Heart left ventricle (tissue), 16 donors: ENCODE measurements around the gene POGK. TPM values are rescaled to one million over a fixed set of nuclear protein-coding genes. Genes with fewer than 3 reads are reported as not detected.

Experiments
- ATAC-seq, 4 donors: fragments of 200-7000 bp; cut with Tn5 transposase; one replicate each; pipeline ENCODE4 v1.9.1; 2020 to 2022; ENCODE audit warnings: moderate library complexity in 4 of 4, mild to moderate bottlenecking in 3 of 4, moderate number of reproducible peaks in 1 of 4
- DNase-seq, 5 donors: peaks; one replicate each; pipeline ENCODE4 v3.0.0-alpha.2; 2020
- H3K27ac ChIP-seq, 12 donors: fragments of 200-600 bp; sonication (generic) in 4 of 12; one replicate each; pipeline versions ENCODE4 v1.5.0 to v1.8.0; 2016 to 2022; ENCODE audit warnings: mild to moderate bottlenecking in 2 of 12
- H3K27me3 ChIP-seq, 9 donors: fragments of 200-600 bp; sonication (generic) in 2 of 9; one replicate each; pipeline versions ENCODE4 v1.5.1 to v1.8.0; 2016 to 2022; ENCODE audit warnings: mild to moderate bottlenecking in 3 of 9
- H3K36me3 ChIP-seq, 9 donors: fragments of 200-600 bp; sonication (generic) in 2 of 9; one replicate each; pipeline versions ENCODE4 v1.5.0 to v1.8.0; 2018 to 2022; ENCODE audit warnings: mild to moderate bottlenecking in 2 of 9
- H3K4me1 ChIP-seq, 12 donors: fragments of 200-600 bp; sonication (generic) in 4 of 12; one replicate each; pipeline versions ENCODE4 v1.5.0 to v1.8.0; 2016 to 2022; ENCODE audit warnings: mild to moderate bottlenecking in 3 of 12
- H3K4me3 ChIP-seq, 12 donors: fragments of 200-600 bp; sonication (generic) in 4 of 12; one replicate each; pipeline versions ENCODE4 v1.5.0 to v1.8.0; 2017 to 2022; ENCODE audit warnings: mild to moderate bottlenecking in 9 of 12, moderate library complexity in 4 of 12
- H3K9me3 ChIP-seq, 12 donors: fragments of 200-600 bp; sonication (generic) in 4 of 12; one replicate each; pipeline versions ENCODE4 v1.5.0 to v1.8.0; 2016 to 2022; ENCODE audit warnings: mild to moderate bottlenecking in 1 of 12
- CTCF ChIP-seq, 12 donors: fragments of 200-600 bp; sonication (generic) in 4 of 12; IDR thresholded peaks; one replicate each; pipeline versions ENCODE4 v1.5.0 to v1.8.0; 2018 to 2022; ENCODE audit warnings: antibody characterized with exemption in 12 of 12, mild to moderate bottlenecking in 5 of 12
- POLR2A ChIP-seq, 2 donors: fragments of 450-650 bp; IDR thresholded peaks; one replicate each; pipeline ENCODE4 v1.6.1; 2017; ENCODE audit warnings: antibody characterized with exemption in 2 of 2, mild to moderate bottlenecking in 2 of 2, moderate library complexity in 2 of 2
- WGBS, 4 donors: extraction: QIAGEN DNeasy Blood & Tissue Kit in 2 of 4; methylation state at CpG; one replicate each; pipeline versions ENCODE4 v1.1.5 to v1.1.7; 2013 to 2018; 5-methylcytosine and 5-hydroxymethylcytosine counted together
- intact Hi-C, 10 donors: fragments of 100-400 bp; cut with DNase I; formaldehyde crosslinking; loops; one replicate each; pipeline versions ENCODE4 v1.11.1 to v1.14.2; 2022
- polyA plus RNA-seq, 2 donors: library from polyadenylated mRNA; stranded (reverse); fragments of 200-250 nt; gene quantifications; one replicate each; pipeline ENCODE4 v1.2.3, GENCODE V29; 2013
- total RNA-seq, 9 donors: library from RNA; depleted of rRNA in 2 of 9; stranded (reverse); fragments of >200 nt in 2 of 9; fragmentation: NEBNext Ultra II Directional in 3 of 9; extraction: Animal tissue kit (Norgen Biotek cat#: 25700) in 3 of 9; gene quantifications; one replicate each; pipeline versions ENCODE4 v1.1.0 to v1.2.4, GENCODE V29; 2016 to 2023
- donor health status: ischemic (EF 13 %, LVEDD 7.1; RV severe dilation, severe dysfunction).
- donor health status: healthy with polysubstance abuse.
- donor health status: DM: no; HTN: yes; CAD: no.
- donor health status: DM: no; HTN: no; CAD: no.
- donor health status: ischemic (EF 25% LVEDD 6.9; RV normal size, moderate dysfunction).
- donor health status: ischemic (EF 25% LVEDD 5.7; RV mildly dilated, moderate dysfunction).
- donor health status: healthy.
- donor health status: DM: yes; HTN: yes; CAD: no.
- donor health status: ischemic (EF 35%, LVEDD 5.7; RV mildly dilated, moderate dysfunction).
- donor health status: nonischemic (EF 11% LVEDD 7.7; RV severe dilation, severe dysfunction).
- donor health status: DM: yes; HTN: yes; CAD: no.
- donor health status: PGD.
- donor health status: ischemic (EF 29% LVEDD 5.4; RV normal size, mild dysfunction).
- donor health status: nonischemic (EF 23%, LVEDD 6.1; RV moderate dilation, normal function).

The POGK gene
- total and polyA plus RNA-seq, 11 donors, result 6.0 to 20.8 (median 14.5) TPM

- Histone ChIP-seq H3K27ac (peak overlapping the region in 1 of 12 donors; percentile 12), H3K27me3 (no peaks in the 10 kb centered on the region), H3K36me3 (peaks cover 0 to 99% (median 95%) of the 10 kb centered on the region in 9 donors), H3K9me3 (no peaks in the 10 kb centered on the region), H3K4me3 (no peak overlapping the region), H3K4me1 (peaks cover 0 to 14% (median 0%) of the 10 kb centered on the region in 12 donors)
- intact Hi-C loops, result no loop called here
- TF ChIP-seq POLR2A (IDR thresholded peaks at IDR 0.05), result no peak
- no peak for TF ChIP-seq CTCF (IDR thresholded peaks at IDR 0.05)
- DNase-seq, result no peak
- WGBS, 4 donors, result 64 to 85% (median 73%) methylated on average over 7 of the region's 7 CpGs
- ATAC-seq, result peak in 1 of 4 donors; percentile 40
Observed at GRCh38 chr1:166858726-166859419, 19.6 kb downstream of the POGK start.

- peaks cover 0 to 14% (median 0%) of the 10 kb centered on the region in 12 donors for H3K4me1 ChIP-seq
- DNase-seq (no peak), ATAC-seq (peak in 2 of 4 donors; percentile 22 to 34)
- no peak overlapping the region for H3K4me3 ChIP-seq
- 69 to 80% (median 75%) methylated on average over 5 of the region's 5 CpGs for WGBS, 4 donors
- H3K27me3 ChIP-seq, result no peaks in the 10 kb centered on the region
- no peak overlapping the region for H3K27ac ChIP-seq
- no peak for TF ChIP-seq POLR2A (IDR thresholded peaks at IDR 0.05)
- no peak for TF ChIP-seq CTCF (IDR thresholded peaks at IDR 0.05)
- H3K36me3 ChIP-seq, result peaks cover 0 to 99% (median 95%) of the 10 kb centered on the region in 9 donors
- intact Hi-C loops, result no loop called here
- no peaks in the 10 kb centered on the region for H3K9me3 ChIP-seq
Observed at GRCh38 chr1:166859597-166859996, 20.3 kb downstream of the POGK start.

DNA sequence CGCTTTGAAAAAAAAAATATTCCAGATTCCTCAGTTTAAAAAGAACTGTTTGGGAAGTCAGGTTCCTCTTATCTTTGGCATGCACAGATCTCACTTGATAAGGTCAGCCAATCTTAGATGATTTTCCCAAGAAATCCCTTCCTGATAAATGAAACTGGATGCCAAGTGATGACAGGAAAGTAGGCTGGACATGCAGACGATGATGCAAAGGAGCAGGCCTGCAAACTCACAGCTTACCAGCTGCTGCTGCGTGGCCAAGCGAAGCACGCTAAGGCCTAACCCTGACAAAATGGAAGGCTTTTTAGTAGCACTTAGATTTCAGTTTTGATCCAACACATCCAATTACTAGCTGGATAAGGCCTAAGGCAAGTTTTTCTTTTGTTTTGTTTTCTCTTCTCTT is 26.7 kb downstream of the POGK start:
- intact Hi-C loops, result no loop called here

More for the DNA sequence above, 26.7 kb downstream of the POGK start:
- 65 to 72% (median 68%) methylated on average over 5 of the region's 5 CpGs for WGBS, 4 donors
- TF ChIP-seq POLR2A (IDR thresholded peaks at IDR 0.05) (no peak), CTCF (IDR thresholded peaks at IDR 0.05) (no peak)
- H3K27ac ChIP-seq, result no peak overlapping the region
- DNase-seq (no peak), ATAC-seq (peak in 1 of 4 donors; percentile 55)
- H3K9me3 ChIP-seq, result no peaks in the 10 kb centered on the region
- H3K36me3 ChIP-seq, result peaks cover 0 to 75% (median 67%) of the 10 kb centered on the region in 9 donors
- H3K4me3 ChIP-seq, result no peak overlapping the region
- peaks cover 0 to 11% (median 0%) of the 10 kb centered on the region in 12 donors for H3K4me1 ChIP-seq
- no peaks in the 10 kb centered on the region for H3K27me3 ChIP-seq
